DMS79 (cell line): ENCODE results near the gene TRIB2.

ENCODE experiments used
- DNase-seq: peaks from one replicate; lab custom pipeline; 2025; lab: John Stamatoyannopoulos, UW

TRIB2 gene

DNA sequence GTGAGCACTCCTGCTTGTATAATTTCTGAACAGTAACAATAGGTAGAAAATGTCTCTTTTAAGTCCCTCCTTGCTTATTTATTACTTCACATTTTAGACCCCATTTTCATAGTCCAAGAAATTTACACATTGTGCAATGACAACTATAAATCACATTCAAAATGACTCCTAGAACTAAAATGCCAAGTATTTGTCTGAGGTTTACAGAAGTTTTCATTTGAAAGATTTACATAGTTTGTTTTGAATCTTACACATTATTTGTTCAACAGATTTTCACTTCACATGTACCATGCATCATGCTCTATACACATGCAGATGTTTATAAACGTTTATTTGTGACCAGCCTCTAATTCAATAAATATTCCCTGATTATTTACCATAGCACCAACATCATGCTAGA, 15.7 kb upstream of the TRIB2 start:
- no peak for DNase-seq

DNA sequence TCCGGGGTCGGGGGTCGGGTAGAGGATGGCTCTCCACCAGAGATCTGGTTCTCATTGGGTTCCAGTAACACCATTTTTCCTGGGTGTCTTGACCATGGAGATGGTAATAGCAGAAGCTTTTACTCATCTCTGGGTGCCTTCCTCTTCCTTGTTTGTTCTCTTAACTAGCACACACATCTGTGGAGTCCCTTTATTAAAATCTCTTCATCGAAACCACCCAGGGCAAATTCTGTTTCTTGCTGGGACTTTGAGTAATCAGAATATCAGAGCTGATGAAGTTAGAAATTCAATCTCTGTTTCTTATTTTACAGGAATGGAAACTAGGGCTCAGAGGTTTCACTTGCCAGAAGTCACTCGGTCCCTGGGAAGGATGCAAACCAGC, 15.0 kb upstream of the TRIB2 start:
- DNase-seq = no peak

DNA sequence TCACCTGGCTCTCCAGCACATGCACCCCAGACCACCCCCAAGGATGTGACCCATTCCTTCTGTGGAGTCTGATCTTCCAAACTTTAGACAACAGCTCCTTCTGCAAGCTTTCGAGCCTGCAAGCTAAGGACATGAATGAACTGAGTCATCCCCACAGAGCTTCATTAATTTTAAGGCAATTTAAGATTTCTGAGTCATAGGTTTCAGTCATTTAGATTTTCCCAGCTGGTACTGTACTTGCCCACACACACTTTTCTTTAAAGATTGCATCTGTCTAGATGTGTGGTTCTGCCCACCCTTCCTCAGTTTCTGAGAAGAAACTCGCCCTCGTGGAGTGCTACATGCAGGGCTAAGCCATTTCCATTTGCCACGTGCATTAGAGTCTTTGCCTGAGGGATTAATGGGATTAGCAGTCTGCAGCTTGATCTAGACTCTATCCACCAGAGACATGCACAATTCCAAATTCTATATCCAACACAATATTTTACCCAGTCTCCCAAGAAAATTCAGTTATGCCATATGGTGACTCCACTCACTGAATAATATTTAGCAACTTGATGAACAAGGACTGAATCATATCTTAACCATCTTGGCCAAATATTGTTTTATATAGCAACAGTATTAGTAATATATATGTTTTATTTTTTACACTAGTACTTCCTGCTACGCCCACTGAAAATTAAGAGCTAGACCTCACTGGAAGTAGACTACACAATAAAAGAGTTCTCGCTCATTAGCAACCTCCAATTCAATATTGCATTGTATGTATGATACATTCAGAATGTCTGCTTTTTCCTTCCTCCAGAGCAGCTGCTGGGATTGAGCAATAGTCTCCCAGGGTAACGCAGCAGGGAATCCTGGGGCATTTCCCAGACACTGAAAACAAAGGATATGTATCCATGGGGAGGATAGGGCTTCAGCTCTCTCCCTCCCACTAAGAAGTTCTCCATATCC, 14.3 kb upstream of the TRIB2 start:
- no peak for DNase-seq

DNA sequence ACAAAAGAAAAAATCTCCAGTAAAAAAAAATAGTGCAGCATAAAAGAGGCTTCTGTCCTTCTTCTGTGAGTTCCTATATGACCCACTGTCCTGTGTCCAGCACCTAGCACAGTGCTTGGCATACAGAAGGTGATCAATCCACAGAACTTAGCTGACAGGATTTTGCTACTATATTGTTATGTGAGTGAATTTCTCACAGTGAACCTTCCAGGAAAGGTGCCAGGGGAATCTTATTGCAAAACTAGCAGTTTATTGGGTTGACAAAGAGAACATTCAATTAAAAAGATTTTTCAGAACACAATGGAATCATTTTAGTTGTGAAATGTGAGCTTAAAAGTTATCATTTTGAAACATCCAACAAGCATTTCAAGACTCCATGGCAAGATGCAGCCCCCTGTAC, 12.4 kb upstream of the TRIB2 start:
- DNase-seq = no peak

DNA sequence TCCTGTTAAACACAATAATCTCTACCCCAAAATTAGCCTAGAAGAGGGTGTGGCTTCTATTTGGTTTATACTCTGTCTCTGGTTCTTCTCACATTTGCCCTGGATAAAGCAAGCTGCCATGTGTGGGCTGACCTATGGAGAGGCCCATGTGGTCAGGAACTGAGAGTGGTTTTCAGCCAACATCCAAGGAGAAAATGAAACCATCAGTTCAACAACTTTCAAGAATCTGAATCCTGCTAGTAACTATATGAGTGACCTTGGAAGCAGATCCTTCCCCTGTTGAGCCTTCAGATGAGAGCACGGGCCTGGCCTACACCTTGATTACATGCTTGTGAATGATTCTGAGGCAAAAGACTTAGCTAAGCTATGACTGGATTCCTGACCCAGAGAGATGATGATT, 11.5 kb upstream of the TRIB2 start:
- no peak for DNase-seq

DNA sequence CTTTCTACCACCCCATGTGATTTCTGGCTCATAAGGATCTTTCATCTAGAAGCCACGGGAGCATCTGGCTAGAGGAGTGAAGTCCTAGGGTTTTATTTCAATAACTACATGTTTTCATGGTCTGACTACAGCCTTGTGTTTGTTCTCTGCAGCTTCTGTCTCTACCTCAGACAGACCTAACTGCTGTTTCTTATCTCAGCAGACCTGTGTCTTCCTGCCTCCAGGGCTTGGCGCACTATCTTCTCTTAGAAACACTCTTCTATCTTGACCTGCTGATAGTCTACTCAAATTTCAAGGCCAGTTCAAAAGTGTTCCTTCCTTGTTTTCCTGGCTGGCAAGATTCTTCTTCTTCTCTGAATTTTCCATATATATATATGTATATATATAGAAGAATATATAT, 11.0 kb upstream of the TRIB2 start:
- DNase-seq = no peak

DNA sequence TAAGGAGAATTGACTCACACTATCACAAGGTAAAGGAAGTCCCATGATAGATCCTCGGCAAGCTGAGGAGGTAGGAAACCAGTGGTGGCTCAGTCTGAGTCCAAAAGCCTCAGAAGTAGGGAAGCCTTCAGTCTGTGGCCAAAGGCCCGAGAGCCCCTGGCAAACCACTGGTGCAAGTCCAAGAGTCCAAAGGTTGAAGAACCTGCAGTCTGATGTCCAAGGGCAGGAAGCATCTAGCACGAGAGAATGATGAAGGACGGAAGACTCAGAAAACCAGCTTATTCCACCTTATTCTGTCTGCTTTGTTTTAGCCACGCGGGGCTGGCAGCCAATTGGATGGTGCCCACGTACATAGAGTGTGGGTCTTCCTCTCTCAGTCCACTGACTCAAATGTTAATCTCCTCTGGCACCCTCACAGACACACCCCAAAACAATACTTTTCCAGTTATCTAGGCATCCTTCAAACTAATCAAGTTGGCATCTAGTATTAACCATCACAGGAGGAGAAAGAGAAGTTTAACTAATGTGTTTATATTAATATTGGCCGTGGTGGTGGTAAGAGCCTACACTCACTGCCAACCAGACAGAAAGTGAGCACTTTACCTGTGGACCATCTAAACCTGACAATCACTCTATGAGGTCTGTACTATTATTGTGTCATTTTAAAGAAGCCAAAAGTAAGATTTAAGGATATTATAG, 8.1 kb upstream of the TRIB2 start:
- DNase-seq = no peak

DNA sequence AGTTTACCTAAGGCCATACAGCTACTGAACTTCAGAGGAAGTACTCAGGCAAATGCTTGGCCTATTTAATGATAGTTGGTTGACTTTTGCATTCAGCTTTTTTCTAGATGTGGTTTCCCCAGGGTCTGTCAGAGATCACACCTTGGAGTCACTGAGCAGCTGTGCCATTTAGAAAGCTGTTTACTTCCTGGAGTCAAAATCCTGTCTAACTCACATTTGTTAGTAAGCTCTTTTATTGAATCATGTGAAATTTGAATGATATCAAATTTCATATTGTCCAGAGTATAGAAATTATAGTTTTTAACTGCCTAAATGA, 7.6 kb upstream of the TRIB2 start:
- no peak for DNase-seq

DNA sequence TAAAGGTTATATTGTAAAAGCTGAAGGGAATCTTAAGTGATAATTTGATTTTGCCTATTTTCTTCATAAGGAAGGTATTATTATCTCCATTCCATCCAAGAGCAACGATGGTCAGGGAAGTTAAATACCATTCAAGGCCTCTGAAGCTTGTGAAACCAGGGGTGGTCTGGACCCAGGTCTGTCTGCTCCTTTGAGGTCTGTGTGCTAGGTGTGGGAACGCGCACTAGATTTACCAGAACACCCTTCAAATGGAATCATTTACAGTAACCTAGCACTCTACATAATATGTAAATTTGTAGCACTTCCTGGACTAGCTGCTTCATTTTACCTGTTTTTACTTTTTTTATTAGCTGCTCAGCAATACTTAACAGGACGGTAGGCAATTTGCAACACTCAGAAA, 6.4 kb upstream of the TRIB2 start:
- no peak for DNase-seq

DNA sequence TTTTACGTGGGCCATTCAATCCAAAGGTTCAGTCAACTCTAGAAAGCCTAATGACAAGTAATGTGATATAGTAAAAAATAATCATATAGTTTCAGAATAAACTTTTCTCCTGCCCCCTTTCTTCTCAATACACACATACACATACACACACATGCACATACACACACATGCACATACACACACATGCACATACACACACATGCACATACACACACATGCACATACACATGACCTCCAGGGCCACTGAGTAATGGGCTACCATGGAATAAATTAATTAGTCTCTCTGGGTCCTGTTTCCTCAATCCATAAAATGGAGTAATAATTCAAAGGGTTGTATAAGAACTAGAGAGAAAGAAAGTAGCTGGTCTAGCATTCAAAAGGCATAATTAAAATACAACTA, 5.4 kb upstream of the TRIB2 start:
- no peak for DNase-seq

DNA sequence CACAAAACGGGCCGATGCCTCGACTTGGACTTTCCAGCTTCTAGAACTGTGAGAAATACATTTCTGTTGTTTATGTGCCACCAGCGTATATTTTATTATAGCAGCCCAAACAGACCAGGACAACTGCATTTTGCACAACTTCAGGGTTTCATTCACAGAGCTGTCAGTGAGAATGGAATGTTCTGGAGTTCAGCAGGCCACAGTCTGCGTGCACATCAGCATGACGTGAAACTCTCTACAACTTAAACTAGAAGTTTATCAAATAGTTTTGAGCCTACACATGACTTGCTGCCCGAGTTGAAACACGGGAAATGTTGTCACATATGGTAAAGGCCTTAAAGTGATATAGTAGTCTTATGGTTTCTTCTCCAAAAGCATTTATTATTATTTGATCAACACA, 3.9 kb upstream of the TRIB2 start:
- DNase-seq = no peak

DNA sequence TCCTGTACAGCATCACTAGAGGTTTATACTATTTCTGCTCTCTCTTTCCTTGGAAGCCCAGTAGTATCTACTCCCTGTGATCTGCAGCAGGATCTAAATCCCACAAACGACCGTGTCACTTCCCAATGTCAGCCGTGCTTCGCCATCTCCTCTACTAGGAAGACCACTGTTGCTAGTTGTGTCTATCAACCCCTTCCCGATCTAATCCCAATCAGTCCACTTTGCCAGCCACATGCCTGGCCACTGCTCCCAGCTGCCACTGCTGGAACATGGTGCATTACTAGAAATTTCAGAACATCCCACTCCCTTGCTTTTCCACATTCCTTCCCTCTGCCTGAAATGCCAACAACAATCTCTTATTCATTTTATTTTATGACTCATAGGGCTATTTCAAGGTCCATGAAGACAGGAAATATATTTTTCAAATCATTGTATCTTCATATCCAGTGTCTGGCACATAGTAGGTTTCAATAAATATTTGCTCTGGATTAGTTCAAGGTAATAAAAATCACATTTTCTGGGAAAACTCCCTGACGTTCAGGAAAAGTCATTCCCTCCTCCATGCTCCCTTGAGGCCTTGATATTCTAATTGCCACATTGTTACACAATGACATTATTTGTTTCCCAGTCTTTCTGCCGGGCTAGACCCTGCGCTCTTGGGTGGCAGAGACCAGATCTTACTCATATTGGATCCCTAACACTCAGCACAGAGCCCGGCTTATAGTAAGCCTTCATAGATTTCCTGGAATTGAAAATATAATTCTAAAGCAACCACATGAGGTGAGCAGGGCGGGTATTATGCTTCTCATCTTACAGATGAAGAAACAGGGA, 2.1 kb upstream of the TRIB2 start:
- no peak for DNase-seq

DNA sequence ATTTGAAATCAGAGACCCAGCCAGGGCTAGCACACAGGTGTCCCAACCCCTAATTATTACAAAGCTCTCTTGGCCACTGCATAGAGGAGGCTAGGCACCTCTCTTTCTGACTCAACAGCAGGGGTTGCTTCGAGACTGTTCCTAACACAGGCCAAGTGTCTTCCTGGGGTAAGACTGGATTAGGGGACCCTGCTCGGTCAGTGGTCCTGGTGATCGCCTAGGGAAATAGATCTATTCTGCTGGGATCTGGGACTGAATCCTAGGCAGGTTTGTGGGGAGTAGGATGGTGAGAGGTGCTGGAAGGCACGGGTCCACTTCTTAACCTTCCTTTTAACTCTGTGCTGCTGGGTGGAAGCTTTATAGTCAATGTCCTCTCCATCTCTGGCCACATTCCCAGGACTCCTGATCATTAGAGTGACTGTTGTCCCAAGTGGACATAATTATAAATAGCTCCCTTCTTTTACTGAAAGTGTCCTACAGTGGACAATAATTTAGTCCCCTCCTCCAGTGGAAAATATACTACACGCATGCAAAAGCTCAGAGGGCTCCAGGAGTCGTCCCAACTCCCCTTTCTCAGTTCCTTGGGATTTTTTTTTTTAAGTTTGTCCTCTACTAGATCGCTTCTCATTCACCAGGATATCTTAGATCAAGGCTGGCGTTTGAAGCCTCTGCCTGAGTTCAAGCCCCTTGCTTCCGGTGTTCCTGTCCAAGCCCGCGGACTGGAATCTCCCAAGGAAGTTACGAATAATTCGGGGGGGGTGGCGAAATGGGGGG, 1.3 kb upstream of the TRIB2 start:
- no peak for DNase-seq

DNA sequence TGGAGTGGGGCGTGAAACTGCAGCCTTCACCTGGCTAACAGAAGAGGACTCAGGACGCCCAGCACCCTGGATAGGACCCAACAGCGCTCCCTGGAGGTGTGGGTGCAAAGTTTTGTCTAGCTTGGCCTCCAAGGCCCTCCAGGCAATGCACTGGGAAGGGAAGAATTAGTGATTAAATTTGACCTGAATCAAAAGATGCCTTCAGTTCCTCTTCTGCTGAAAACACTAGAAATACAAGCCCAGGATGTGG, 779 bp upstream of the TRIB2 start:
- DNase-seq = no peak

DNA sequence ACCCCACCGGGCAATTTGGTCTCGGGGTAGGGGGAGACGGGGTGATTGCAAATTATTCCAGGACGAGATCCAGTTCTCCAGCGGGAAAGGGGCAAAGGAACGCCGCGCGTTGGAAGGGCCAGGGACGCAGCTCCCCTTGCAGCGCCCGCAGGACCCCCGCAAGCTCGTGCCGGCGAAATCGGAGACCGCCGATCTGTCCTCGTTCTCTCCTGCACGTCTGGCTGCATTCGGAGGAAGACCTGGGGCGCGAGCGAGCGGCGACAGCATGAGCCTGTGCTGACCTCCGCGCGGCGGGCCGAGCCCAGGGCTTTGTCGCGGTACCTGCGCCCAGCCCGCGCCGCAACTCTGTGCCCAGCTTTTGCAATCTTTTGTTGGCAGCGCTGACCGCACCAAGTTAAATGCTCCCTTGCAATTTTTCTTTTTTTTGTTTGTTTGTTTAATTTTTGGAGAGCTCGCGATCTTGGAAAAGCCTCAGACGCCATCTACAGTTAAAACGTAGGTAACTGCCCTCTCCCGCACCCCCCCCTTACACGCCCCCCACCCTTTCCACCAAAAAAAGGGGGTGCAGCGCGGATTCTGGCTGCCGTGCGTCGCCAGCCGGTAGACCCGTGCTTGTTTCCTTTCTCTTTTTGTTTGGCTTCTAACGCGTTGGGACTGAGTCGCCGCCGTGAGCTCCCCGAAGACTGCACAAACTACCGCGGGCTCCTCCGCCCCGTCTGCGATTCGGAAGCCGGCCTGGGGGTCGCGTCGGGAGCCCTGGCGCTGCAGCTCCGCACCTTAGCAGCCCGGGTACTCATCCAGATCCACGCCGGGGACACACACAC, 667 bp downstream of the TRIB2 start:
- peak; percentile 45 for DNase-seq

DNA sequence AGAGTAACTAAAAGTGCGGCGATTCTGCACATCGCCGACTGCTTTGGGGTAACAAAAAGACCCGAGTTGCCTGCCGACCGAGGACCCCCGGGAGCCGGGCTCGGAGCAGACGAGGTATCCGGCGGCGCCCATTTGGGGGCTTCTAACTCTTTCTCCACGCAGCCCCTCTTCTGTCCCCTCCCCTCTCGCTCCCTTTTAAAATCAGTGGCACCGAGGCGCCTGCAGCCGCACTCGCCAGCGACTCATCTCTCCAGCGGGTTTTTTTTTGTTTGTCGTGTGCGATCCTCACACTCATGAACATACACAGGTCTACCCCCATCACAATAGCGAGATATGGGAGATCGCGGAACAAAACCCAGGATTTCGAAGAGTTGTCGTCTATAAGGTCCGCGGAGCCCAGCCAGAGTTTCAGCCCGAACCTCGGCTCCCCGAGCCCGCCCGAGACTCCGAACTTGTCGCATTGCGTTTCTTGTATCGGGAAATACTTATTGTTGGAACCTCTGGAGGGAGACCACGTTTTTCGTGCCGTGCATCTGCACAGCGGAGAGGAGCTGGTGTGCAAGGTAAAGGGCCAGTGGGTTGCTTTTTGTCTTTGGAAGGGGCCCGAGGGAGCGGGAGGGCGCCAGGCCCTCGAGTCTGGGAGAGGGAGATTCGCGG, 1.4 kb downstream of the TRIB2 start:
- DNase-seq = peak; percentile 24

DNA sequence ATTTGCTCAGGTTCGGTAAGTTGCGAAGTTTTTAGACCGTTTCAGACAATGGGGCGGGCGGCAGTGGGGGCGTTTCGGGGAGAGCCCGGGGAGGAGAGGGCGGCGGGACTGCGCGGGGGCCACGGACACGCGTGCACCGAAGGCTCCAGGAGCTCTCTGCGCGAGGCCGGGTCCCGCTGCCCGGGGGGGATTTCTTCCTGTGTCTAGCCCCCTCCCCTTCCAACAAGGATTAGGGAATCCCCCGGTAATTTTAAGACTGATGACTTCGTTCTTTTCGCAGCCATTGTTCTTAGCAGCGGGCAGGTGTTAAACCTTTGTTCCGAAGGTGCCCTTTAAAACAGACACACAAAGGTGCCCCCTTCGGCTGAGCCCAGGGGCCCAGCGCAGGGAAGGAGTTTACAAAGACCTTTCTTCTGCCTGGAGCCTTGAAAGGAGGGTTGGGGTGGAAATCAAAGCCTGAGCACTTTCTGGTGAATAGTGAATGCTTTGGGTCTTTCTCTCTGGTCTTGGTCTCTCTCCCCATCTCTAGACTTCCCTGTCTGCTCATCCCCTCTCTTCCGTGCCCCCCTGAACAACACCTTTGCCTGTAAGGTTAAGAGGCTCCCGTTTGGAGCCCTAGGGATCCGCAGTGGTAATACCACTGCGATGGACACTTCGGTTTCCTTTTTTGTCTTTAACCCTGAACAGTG, 2.1 kb downstream of the TRIB2 start:
- DNase-seq = no peak

DNA sequence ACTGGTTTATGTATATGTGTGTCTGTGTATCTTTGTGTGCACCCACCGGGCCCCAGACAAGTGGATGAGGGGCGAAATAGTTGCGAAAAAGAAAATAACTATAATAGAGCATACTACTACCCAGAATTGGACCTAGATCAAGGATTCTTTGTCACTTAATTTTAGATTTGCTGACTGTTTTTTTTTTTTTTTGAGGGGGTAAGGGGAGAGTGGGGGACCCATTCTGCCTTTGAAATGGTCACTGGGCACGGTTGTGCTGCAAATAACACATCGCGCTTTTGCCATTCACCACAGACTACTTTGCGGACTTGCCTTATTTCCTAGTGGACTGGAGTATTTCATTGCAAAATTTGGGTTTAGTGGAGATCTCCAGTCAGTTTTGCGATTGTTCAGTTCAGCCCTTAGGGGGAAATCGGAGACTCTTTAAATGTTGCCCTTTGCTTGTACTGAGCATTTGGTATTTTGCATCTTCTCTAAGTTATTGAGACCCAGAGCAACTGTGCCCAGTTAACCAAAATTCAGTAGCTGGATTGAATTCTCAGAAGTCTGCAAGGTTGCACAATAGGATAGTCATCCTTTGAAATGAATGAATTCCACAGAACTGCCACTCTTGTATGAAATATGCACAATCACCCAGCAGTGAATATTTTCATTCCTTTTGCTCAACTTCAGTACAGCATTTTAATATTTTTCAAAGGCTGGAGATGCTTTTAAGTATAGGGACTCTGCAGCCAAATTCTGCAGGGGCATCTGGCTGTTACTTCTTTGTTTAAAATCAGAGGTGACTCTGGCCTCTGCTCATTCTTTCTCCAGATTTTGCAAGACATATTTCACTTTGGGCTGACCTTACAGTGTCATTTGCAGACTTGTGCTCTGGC, 2.9 kb downstream of the TRIB2 start:
- no peak for DNase-seq

DNA sequence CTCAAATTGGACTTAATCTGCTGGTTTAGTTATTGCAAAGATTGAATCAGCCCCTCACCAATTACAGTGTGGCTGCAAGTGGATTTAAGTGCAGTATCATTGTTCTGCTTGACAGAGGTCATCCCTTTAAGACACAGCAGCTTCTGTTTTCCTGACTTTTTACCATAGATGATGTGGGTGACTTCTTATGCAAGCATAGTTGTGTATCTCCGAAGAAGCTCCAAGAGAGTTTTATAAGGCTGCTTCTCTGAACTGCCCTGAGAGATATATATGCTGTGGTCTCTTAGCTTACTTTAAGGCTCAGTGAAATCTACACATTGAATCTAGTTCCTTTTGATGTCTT, 3.5 kb downstream of the TRIB2 start:
- DNase-seq = no peak
